DOHH2 (cell line): Measurements from ENCODE around the gene CNBD2.
"Not testable (repeated sequence)": the region's sequence is repeated elsewhere in the genome, so short reads cannot be mapped to it uniquely, and the experiment has no call there.

Experiments used
- EZH2phosphoT487 ChIP-seq: fragments of 200-600 bp; sonication (generic); IDR thresholded peaks from 2 replicates; pipeline ENCODE4 v1.6.1; 2017; ENCODE audit warnings: borderline replicate concordance, mild to moderate bottlenecking, antibody characterized with exemption, low read length, moderate library complexity, mixed read lengths
- TF ChIP-seq, protein P1 (sequence below): fragments of 200-600 bp; sonication (generic); IDR thresholded peaks from one replicate; pipeline ENCODE4 v1.5.1; 2014; ENCODE audit warnings: antibody characterized with exemption, mild to moderate bottlenecking, low read depth, low read length; ENCODE audit not compliant: poor library complexity, severe bottlenecking

DNA sequence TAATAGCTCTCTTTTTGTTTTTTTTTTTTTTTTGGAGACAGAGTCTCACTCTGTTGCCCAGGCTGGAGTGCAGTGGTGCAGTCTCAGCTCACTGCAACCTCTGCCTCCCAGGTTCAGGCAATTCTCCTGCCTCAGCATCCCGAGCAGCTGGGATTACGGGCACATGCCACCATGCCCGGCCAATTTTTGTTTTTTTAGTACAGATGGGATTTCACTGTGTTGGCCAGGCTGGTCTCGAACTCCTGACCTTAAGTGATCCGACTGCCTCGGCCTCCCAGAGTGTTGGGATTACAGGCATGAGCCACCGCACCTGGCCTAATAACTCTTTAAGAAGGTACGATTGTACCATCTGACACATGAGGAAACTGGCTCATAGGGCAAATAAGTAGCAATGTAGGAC lies 28.1 kb downstream of the CNBD2 start:
- TF ChIP-seq, protein P1, sequence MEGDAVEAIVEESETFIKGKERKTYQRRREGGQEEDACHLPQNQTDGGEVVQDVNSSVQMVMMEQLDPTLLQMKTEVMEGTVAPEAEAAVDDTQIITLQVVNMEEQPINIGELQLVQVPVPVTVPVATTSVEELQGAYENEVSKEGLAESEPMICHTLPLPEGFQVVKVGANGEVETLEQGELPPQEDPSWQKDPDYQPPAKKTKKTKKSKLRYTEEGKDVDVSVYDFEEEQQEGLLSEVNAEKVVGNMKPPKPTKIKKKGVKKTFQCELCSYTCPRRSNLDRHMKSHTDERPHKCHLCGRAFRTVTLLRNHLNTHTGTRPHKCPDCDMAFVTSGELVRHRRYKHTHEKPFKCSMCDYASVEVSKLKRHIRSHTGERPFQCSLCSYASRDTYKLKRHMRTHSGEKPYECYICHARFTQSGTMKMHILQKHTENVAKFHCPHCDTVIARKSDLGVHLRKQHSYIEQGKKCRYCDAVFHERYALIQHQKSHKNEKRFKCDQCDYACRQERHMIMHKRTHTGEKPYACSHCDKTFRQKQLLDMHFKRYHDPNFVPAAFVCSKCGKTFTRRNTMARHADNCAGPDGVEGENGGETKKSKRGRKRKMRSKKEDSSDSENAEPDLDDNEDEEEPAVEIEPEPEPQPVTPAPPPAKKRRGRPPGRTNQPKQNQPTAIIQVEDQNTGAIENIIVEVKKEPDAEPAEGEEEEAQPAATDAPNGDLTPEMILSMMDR: not testable (repeated sequence)
- TF ChIP-seq EZH2phosphoT487: not testable (repeated sequence)
